ENCODE measurements around the gene FGF18.
"Not testable (repeated sequence)": the region's sequence is repeated elsewhere in the genome, so short reads cannot be mapped to it uniquely, and the experiment has no call there.

FGF18 gene

DNA sequence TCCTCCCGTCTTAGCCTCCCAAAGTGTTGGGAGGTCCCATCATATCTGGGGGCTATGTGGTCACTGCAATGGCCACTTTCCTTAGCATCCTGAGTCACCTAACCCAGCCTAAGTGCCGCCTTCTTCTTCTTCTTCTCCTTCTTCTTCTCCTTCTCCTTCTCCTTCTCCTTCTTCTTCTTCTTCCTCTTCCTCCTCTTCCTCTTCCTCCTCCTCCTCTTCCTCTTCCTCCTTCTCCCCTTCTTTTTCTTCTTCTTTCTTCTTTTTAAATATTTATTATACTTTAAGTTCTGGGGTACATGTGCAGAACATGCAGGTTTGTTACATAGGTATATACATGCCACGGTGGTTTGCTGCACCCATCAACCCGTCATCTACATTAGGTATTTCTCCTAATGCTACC is 78.0 kb downstream of the FGF18 start:
- not testable (repeated sequence) for DNase-seq (ENCODE audit: low spot score)

DNA sequence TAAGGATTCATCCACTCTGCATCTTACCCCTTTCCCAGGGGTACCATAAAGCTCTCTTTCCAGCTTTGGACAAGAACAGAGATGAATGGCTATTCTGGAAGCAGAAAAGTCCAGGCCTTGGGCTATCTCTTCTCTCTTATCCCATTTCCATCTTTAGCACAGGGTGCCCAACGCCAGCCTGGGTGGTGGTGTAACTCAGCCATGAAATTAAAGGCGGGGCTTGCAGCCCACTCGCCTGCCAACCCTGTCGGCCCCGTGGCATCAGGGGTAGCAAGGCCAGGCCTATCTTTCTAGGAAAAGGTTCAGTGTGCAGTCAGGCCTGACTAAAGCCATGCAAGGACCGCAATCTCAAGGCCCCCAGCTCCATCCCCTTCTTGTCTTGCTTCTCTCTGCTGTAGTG is 78.7 kb downstream of the FGF18 start:
- DNase-seq (ENCODE audit: low spot score) = no peak

DNA sequence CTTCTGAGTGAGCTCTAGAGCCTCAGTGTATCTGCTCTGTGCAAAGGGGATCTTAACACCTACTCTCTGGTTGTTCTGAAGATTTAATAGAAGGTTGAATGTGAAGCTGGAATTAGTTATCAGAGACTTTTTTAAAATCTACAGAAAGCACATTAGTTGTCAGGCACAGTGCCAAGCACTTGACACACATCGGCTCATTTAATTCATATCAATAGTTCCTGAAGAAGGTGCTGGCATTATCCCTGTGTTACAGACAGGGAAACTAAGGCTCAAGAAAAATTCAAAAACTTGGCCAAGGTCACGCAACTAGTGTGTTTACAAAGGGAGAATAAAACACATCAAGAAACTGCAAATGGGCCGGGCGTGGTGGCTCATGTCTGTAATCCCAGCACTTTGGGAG is 80.2 kb downstream of the FGF18 start:
- DNase-seq (ENCODE audit: low spot score) = no peak

DNA sequence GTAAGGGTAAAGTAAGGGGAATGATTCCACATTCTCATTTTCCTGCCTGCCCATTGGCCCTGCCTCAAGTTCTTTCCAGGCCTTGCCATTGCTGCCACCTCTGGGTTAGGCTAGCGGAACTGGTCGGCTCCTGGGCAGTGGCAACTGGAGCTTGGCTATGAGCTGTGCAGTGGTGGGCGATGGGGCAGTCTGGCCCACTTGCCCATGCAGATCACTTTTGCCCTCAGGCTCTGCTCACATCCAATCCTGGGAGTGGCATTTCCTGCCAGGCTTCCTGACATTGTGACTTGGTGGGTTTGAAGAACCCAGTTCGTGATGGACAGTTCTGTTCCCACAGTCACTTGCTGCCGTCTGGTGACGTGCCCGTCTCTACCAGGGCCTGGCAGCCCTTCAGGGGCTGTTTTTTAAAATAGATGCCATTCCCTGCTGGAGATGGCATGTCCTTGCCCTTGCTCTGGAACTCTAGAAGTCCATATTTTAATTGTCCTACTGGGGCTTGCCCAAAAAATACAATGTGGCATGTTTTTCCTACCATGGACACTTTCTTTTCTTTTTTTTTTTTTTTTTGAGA is 86.1 kb downstream of the FGF18 start:
- no peak for DNase-seq (ENCODE audit: low spot score)

DNA sequence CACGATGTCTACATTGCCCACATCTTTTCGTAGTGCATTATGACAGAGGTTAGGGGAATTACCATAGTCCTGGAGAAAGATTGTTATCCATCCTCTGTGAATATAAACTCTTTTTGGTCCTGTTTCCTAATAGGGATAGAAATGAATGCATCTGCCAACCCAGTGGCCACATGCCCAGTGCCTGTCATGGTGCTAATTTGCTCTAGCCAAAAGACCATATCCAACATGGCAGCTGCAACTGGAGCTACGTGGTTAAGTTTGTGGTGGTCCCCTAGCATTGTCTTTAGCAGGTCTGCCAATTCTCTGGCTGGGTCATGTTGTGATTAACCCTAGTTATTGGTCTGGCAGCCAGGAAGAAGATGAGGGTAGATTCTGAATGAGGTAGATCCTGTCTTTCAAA is 87.5 kb downstream of the FGF18 start:
- DNase-seq (ENCODE audit: low spot score) = no peak

Data from AG08395 (cell line).